WTC11 (cell line): ENCODE data around the gene STBD1. TPM values are rescaled to one million over a fixed set of nuclear protein-coding genes. Genes with fewer than 3 reads are reported as not detected.

ENCODE experiments used
- ATAC-seq: fragments of 200-7000 bp; cut with Tn5 transposase; 2 replicates; pipeline ENCODE4 v1.10.0; 2021; ENCODE audit warnings: mild to moderate bottlenecking, moderate library complexity
- CTCF ChIA-PET: fragments of 300-600 bp; sonication (Branson Sonifier 250); formaldehyde crosslinking; loops from one replicate; lab custom pipeline; 2021; ENCODE audit warnings: antibody characterized with exemption; lab: Charles Lee
- POLR2A ChIA-PET: fragments of 350-600 bp; sonication (Branson Sonifier 250); formaldehyde crosslinking; loops from one replicate; lab custom pipeline; 2021; ENCODE audit warnings: antibody characterized with exemption; lab: Charles Lee
- DNase-seq: peaks from one replicate; pipeline ENCODE4 v3.0.0; 2021; ENCODE audit warnings: low spot score
- H3K27ac Mint-ChIP-seq: 2 replicates; pipeline ENCODE4 v1.8.0; 2021; ENCODE audit warnings: mixed read lengths
- H3K27me3 Mint-ChIP-seq: 2 replicates; pipeline ENCODE4 v1.8.0; 2021; ENCODE audit warnings: low read depth, mild to moderate bottlenecking, moderate library complexity, mixed read lengths
- H3K36me3 Mint-ChIP-seq: 2 replicates; pipeline ENCODE4 v1.8.0; 2021; ENCODE audit warnings: mixed read lengths
- H3K4me1 Mint-ChIP-seq: 2 replicates; pipeline ENCODE4 v1.8.0; 2022; ENCODE audit warnings: mixed read lengths
- H3K4me3 Mint-ChIP-seq: 2 replicates; pipeline ENCODE4 v1.8.0; 2021; ENCODE audit warnings: mild to moderate bottlenecking, moderate library complexity, mixed read lengths
- H3K9me3 Mint-ChIP-seq: 2 replicates; pipeline ENCODE4 v1.8.0; 2021; ENCODE audit warnings: mixed read lengths
- AR ChIP-seq: fragments of 250-450 bp; sonication (Bioruptor Pico); IDR thresholded peaks from 2 replicates; pipeline ENCODE4 v1.9.0; 2021; ENCODE audit warnings: mild to moderate bottlenecking
- EMX1 ChIP-seq: fragments of 250-450 bp; sonication (Bioruptor Pico); IDR thresholded peaks from 2 replicates; pipeline ENCODE4 v1.8.0; 2021; ENCODE audit warnings: mild to moderate bottlenecking
- FOXJ3 ChIP-seq: sonication (generic); formaldehyde crosslinking; IDR thresholded peaks from 2 replicates; pipeline ENCODE4 v1.9.0; 2021; ENCODE audit warnings: missing genetic modification reagents, mild to moderate bottlenecking, borderline replicate concordance
- GRHL2 ChIP-seq: fragments of 250-450 bp; sonication (Bioruptor Pico); IDR thresholded peaks from 2 replicates; pipeline ENCODE4 v1.8.0; 2022; ENCODE audit warnings: mild to moderate bottlenecking, moderate library complexity; ENCODE audit not compliant: insufficient replicate concordance, severe bottlenecking
- JAZF1 ChIP-seq: fragments of 250-450 bp; sonication (Bioruptor Pico); IDR thresholded peaks from 2 replicates; pipeline ENCODE4 v1.9.0; 2021; ENCODE audit warnings: moderate library complexity, mild to moderate bottlenecking, inconsistent platforms
- NR2C2 ChIP-seq: sonication (generic); formaldehyde crosslinking; IDR thresholded peaks from 2 replicates; pipeline ENCODE4 v1.8.0; 2022; ENCODE audit warnings: mild to moderate bottlenecking, missing genetic modification reagents
- SMAD3 ChIP-seq: sonication (generic); formaldehyde crosslinking; IDR thresholded peaks from 2 replicates; pipeline ENCODE4 v1.8.0; 2022; ENCODE audit warnings: missing genetic modification reagents, mild to moderate bottlenecking, borderline replicate concordance
- SP1 ChIP-seq: sonication (generic); formaldehyde crosslinking; conservative IDR thresholded peaks from 2 replicates; pipeline ENCODE4 v1.8.1; 2022; ENCODE audit warnings: missing genetic modification reagents
- TCF7 ChIP-seq: sonication (generic); formaldehyde crosslinking; IDR thresholded peaks from 2 replicates; pipeline ENCODE4 v1.8.0; 2022; ENCODE audit warnings: mild to moderate bottlenecking, low read depth, missing genetic modification reagents, moderate library complexity
- ZNF121 ChIP-seq: sonication (generic); formaldehyde crosslinking; IDR thresholded peaks from 2 replicates; pipeline ENCODE4 v1.8.0; 2023; ENCODE audit warnings: missing genetic modification reagents
- ZNF317 ChIP-seq: sonication (generic); formaldehyde crosslinking; IDR thresholded peaks from 2 replicates; pipeline ENCODE4 v1.8.1; 2023; ENCODE audit warnings: low read depth, mild to moderate bottlenecking, moderate library complexity, missing genetic modification reagents, borderline replicate concordance
- ZNF425 ChIP-seq: fragments of 250-450 bp; sonication (Bioruptor Pico); conservative IDR thresholded peaks from 2 replicates; pipeline ENCODE4 v1.9.0; 2021; ENCODE audit warnings: mild to moderate bottlenecking
- ZNF671 ChIP-seq: fragments of 250-450 bp; sonication (Bioruptor Pico); IDR thresholded peaks from 2 replicates; pipeline ENCODE4 v1.8.0; 2021; ENCODE audit warnings: mild to moderate bottlenecking
- ZSCAN18 ChIP-seq: fragments of 250-450 bp; sonication (Bioruptor Pico); IDR thresholded peaks from 2 replicates; pipeline ENCODE4 v2.1.2; 2022; ENCODE audit warnings: mild to moderate bottlenecking, moderate library complexity
- total RNA-seq: library from RNA; stranded (reverse); gene quantifications from 3 replicates; pipeline ENCODE4 v1.2.3, GENCODE V29; 2021
- TF ChIP-seq, protein P1 (sequence below): sonication (generic); formaldehyde crosslinking; IDR thresholded peaks from 2 replicates; pipeline ENCODE4 v1.8.0; 2022; ENCODE audit warnings: mild to moderate bottlenecking, missing genetic modification reagents
- TF ChIP-seq, protein P2 (sequence below): sonication (generic); formaldehyde crosslinking; IDR thresholded peaks from 2 replicates; pipeline ENCODE4 v1.8.1; 2023; ENCODE audit warnings: mild to moderate bottlenecking, missing genetic modification reagents

STBD1 gene
- total RNA-seq, 1 experiment from 2014 or later = 1.4 TPM

- no peak for TF ChIP-seq AR (CRISPR knock-in tag)
- no peak for TF ChIP-seq NR2C2 (CRISPR knock-in tag)
- no peak for TF ChIP-seq SP1 (CRISPR knock-in tag)
- TF ChIP-seq ZNF317 (CRISPR knock-in tag) = no peak
- TF ChIP-seq FOXJ3 = no peak
- TF ChIP-seq ZSCAN18 = no peak
These were observed 49.6 kb upstream of the STBD1 start (continued) for GRCh38 chr4:76256968-76257367.

DNA sequence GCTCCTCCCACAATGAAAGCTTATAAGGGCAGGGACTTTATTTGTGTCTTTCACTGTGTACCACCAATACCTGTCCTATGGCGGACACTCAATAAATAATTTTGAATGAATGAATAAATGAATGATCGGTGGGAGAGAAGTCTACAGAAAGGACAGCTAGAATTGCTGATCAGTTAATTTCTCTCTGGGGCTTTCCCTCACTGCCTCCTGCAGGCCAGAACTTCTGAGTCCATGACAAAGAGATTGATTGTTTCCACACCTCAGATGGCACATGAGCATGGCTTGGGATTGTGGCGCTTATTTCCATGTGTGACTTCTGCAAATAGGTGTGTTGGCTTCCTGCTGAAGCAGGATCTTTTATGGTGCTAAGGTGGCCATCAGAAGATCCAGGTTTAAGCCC lies 48.7 kb upstream of the STBD1 start:
- Mint-ChIP-seq H3K4me3 (no peak overlapping the region), H3K4me1 (no peaks in the 10 kb centered on the region), H3K27ac (no peak overlapping the region), H3K27me3 (peaks cover 15% of the 10 kb centered on the region), H3K9me3 (no peaks in the 10 kb centered on the region), H3K36me3 (no peaks in the 10 kb centered on the region)
- CTCF ChIA-PET = interaction anchor here (1.0 to 1.2 kb wide), 2 partner anchors 58 to 78 kb away, joined by 3 to 7 read pairs; no protein-coding TSS in a partner anchor
- no peak for DNase-seq
- POLR2A ChIA-PET = no interaction called here
- ATAC-seq = no peak
- TF ChIP-seq, protein P1, sequence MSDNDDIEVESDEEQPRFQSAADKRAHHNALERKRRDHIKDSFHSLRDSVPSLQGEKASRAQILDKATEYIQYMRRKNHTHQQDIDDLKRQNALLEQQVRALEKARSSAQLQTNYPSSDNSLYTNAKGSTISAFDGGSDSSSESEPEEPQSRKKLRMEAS = no peak
- TF ChIP-seq SMAD3 (no peak), EMX1 (no peak), ZNF425 (CRISPR knock-in tag) (no peak), TCF7 (no peak), GRHL2 (no peak), ZNF671 (no peak), JAZF1 (CRISPR knock-in tag) (no peak), ZSCAN18 (no peak), ZNF121 (CRISPR knock-in tag) (no peak), NR2C2 (CRISPR knock-in tag) (no peak)
- TF ChIP-seq, protein P2, sequence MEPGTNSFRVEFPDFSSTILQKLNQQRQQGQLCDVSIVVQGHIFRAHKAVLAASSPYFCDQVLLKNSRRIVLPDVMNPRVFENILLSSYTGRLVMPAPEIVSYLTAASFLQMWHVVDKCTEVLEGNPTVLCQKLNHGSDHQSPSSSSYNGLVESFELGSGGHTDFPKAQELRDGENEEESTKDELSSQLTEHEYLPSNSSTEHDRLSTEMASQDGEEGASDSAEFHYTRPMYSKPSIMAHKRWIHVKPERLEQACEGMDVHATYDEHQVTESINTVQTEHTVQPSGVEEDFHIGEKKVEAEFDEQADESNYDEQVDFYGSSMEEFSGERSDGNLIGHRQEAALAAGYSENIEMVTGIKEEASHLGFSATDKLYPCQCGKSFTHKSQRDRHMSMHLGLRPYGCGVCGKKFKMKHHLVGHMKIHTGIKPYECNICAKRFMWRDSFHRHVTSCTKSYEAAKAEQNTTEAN = no peak
- TF ChIP-seq, all 79 proteins: peak for 0
